GM23248 (cell line): Measurements from ENCODE around the gene ZMAT5.

Experiments
- EZH2 ChIP-seq: fragments of 200-600 bp; sonication (generic); IDR thresholded peaks from 2 replicates; pipeline ENCODE4 v1.6.1; 2018; ENCODE audit warnings: antibody characterized with exemption, mild to moderate bottlenecking; ENCODE audit not compliant: insufficient read depth, poor library complexity, severe bottlenecking
- EZH2phosphoT487 ChIP-seq: fragments of 200-600 bp; sonication (generic); IDR thresholded peaks from 2 replicates; pipeline ENCODE4 v1.6.1; 2018; ENCODE audit warnings: antibody characterized with exemption, moderate library complexity, mild to moderate bottlenecking, low read depth; ENCODE audit not compliant: insufficient read depth

DNA sequence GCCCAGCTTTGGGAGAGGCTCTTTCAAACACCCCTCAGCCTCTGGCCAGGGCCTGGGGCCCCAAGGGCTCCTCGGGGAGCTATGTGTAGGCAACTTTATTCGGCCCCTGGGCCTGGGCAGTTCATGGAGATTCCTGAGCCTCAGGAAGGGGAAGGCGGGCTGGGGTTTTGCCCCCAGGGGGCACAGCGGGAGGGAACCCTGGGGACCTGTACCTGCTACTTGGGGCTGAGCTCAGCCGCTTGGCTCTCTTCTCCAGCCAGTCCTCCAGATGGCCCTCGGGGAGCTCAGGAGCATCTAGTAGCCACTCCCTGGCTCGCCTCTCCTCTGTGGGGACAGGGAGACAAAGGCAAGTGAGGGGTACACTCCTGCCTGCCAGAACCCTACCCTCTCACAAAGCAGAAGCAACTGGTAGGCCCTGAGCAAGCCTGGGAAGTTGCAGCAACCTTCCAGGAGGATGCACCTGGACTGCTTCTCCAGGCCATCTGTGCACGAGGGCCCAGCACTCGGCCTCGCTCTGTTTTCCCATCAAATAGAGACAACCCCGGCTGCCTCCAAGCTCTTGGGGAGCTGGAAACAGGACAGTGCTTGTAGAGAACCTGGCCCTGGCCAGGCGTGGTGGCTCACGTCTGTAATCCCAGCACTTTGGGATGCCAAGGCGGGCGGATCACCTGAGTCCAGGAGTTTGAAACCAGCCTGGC is 28.5 kb downstream of the ZMAT5 start:
- no peak for TF ChIP-seq EZH2phosphoT487
- TF ChIP-seq EZH2, result no peak
